Measurements from ENCODE around the gene ZNF548.

DNA sequence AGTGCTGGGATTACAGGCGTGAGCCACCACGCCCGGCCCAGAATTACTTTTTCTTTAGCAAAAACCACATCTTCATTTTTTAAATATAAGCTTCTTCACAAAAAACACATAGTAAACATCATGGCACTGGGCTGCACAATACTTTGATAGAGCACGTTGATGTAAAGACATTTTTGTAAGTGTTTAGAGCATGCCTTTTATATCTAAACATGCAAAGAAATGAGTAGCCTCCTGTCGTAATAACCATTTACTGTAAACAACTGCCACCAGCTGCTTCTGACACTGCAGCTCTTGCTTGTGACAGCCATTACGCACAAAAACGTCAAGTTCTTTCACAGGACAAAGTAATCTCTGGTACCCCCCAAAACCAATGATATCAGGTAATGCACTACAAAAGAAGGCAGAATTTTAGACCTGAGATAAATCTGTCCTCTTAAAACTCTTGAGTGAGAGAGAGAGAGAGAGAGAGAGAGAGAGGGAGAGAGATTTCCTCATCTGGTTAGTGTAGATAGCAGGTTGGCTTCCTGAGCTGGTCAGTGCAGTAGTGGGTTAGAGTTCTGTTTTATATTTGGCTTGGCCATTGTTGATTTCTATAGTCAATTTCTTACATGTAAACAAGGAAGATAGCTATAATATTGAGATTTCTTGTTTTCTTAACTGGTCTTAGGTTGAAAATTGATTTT, 6.7 kb upstream of the ZNF548 start:
- no peak for TF ChIP-seq POLR2A (IDR thresholded peaks at IDR 0.05)
- no peak for TF ChIP-seq POLR2AphosphoS5 (IDR thresholded peaks at IDR 0.05)
- TF ChIP-seq, protein P1, sequence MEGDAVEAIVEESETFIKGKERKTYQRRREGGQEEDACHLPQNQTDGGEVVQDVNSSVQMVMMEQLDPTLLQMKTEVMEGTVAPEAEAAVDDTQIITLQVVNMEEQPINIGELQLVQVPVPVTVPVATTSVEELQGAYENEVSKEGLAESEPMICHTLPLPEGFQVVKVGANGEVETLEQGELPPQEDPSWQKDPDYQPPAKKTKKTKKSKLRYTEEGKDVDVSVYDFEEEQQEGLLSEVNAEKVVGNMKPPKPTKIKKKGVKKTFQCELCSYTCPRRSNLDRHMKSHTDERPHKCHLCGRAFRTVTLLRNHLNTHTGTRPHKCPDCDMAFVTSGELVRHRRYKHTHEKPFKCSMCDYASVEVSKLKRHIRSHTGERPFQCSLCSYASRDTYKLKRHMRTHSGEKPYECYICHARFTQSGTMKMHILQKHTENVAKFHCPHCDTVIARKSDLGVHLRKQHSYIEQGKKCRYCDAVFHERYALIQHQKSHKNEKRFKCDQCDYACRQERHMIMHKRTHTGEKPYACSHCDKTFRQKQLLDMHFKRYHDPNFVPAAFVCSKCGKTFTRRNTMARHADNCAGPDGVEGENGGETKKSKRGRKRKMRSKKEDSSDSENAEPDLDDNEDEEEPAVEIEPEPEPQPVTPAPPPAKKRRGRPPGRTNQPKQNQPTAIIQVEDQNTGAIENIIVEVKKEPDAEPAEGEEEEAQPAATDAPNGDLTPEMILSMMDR (IDR thresholded peaks at IDR 0.05), result no peak
- no peak for TF ChIP-seq EP300 (IDR thresholded peaks at IDR 0.05; ENCODE audit: low read depth)
